ENCODE data around the gene PCGF3. TPM values are rescaled to one million over a fixed set of nuclear protein-coding genes. Genes with fewer than 3 reads are reported as not detected.

Gene PCGF3
- 10 to 100 TPM; 31.7 to 35.3 (median 34.7) TPM for total RNA-seq

- Histone ChIP-seq H3K4me3 (peak within 1 kb of the TSS; percentile 76 to 98 (median 98)), H3K27me3 (no peaks in the 10 kb centered on the region), H3K9me3 (no peaks in the 10 kb centered on the region), H3K4me1 (peaks cover 23 to 50% (median 46%) of the 10 kb centered on the region in 4 donors), H3K27ac (replicated peaks in 1 of 4) (peak within 1 kb of the TSS; percentile 80 to 89 (median 86)), H3K36me3 (no peaks in the 10 kb centered on the region)
- intact Hi-C loops (cut with DNase I): no loop called here
- 3% methylated on average over 44 of the region's 82 CpGs for WGBS
- TF ChIP-seq POLR2AphosphoS5 (IDR thresholded peaks at IDR 0.05) (peak; percentile 86 to 87), POLR2A (IDR thresholded peaks at IDR 0.05; ENCODE audit: low read depth) (no peak), EP300 (IDR thresholded peaks at IDR 0.05) (no peak), CTCF (IDR thresholded peaks at IDR 0.05) (peak in 1 of 3 experiments; percentile 13)
- peak; percentile 98 for DNase-seq (ENCODE audit: extremely low spot score)
Measured at GRCh38 chr4:705278-706082, at the start of gene PCGF3. Gene PCGF3 (plus strand): TSS chr4:705832. CDS start chr4:733681, 27,849 bp downstream.

GRCh38 chr4:656436-657337 lies 48.9 kb upstream of the PCGF3 start:
- 73% methylated on average over 35 of the region's 58 CpGs for WGBS
- DNase-seq (ENCODE audit: extremely low spot score): no peak
- Histone ChIP-seq H3K4me3 (no peak overlapping the region), H3K27ac (replicated peaks in 1 of 4) (no peak overlapping the region), H3K9me3 (no peaks in the 10 kb centered on the region), H3K27me3 (peaks cover 0 to 44% (median 0%) of the 10 kb centered on the region in 4 donors), H3K36me3 (no peaks in the 10 kb centered on the region), H3K4me1 (no peaks in the 10 kb centered on the region)
- intact Hi-C loops (cut with DNase I): no loop called here
- TF ChIP-seq POLR2AphosphoS5 (IDR thresholded peaks at IDR 0.05): no peak
- no peak for TF ChIP-seq CTCF (IDR thresholded peaks at IDR 0.05)
- TF ChIP-seq POLR2A (IDR thresholded peaks at IDR 0.05; ENCODE audit: low read depth): no peak
- no peak for TF ChIP-seq EP300 (IDR thresholded peaks at IDR 0.05)

GRCh38 chr4:657338-657833 lies 48.2 kb upstream of the PCGF3 start:
- WGBS: 81% methylated on average over 16 of the region's 23 CpGs
- Histone ChIP-seq H3K9me3 (no peaks in the 10 kb centered on the region), H3K27me3 (peaks cover 0 to 41% (median 0%) of the 10 kb centered on the region in 4 donors), H3K4me3 (no peak overlapping the region), H3K36me3 (no peaks in the 10 kb centered on the region), H3K27ac (replicated peaks in 1 of 4) (no peak overlapping the region), H3K4me1 (no peaks in the 10 kb centered on the region)
- no peak for DNase-seq (ENCODE audit: extremely low spot score)
- no peak for TF ChIP-seq CTCF (IDR thresholded peaks at IDR 0.05)
- no peak for TF ChIP-seq POLR2AphosphoS5 (IDR thresholded peaks at IDR 0.05)
- TF ChIP-seq POLR2A (IDR thresholded peaks at IDR 0.05; ENCODE audit: low read depth): no peak
- TF ChIP-seq EP300 (IDR thresholded peaks at IDR 0.05): no peak
- intact Hi-C loops (cut with DNase I): no loop called here

- H3K4me3 ChIP-seq: no peak overlapping the region
- no peak overlapping the region for H3K27ac ChIP-seq (replicated peaks in 1 of 4)
- TF ChIP-seq POLR2A (IDR thresholded peaks at IDR 0.05; ENCODE audit: low read depth) (no peak), CTCF (IDR thresholded peaks at IDR 0.05) (no peak), POLR2AphosphoS5 (IDR thresholded peaks at IDR 0.05) (no peak), EP300 (IDR thresholded peaks at IDR 0.05) (no peak)
- no peaks in the 10 kb centered on the region for H3K9me3 ChIP-seq
- no peak for DNase-seq (ENCODE audit: extremely low spot score)
- intact Hi-C loops (cut with DNase I): no loop called here
- peaks cover 0 to 3% (median 2%) of the 10 kb centered on the region in 4 donors for H3K4me1 ChIP-seq
- WGBS: 82% methylated on average over 4 of the region's 27 CpGs
- H3K36me3 ChIP-seq: no peaks in the 10 kb centered on the region
- peaks cover 0 to 43% (median 0%) of the 10 kb centered on the region in 4 donors for H3K27me3 ChIP-seq
Measured at GRCh38 chr4:657834-658667, 47.6 kb upstream of the PCGF3 start.

All from esophagus muscularis mucosa (tissue), 4 donors.